Endometrial microvascular endothelial cells (primary cell): ENCODE measurements around the gene HOXA2. TPM values are rescaled to one million over a fixed set of nuclear protein-coding genes. Genes with fewer than 3 reads are reported as not detected.

Experiments used
- in situ Hi-C: cut with HindIII; loops from 2 replicates; pipeline ENCODE4 v1.10.0; 2017; ENCODE audit warnings: low sequenced_read_pairs, low pct_unique_long_range_greater_than_20kb; ENCODE audit errors: inconsistent ontology term
- total RNA-seq: library from RNA; depleted of rRNA; stranded (reverse); fragments of >200 nt; gene quantifications from one replicate; pipeline ENCODE4 v1.2.3, GENCODE V29; 2015; ENCODE audit errors: inconsistent ontology term

Gene HOXA2
- total RNA-seq, 1 donor from 2014 or later = not detected

GRCh38 chr7:27062946-27063345 lies 39.5 kb downstream of the HOXA2 start:
- in situ Hi-C loops = no loop called here

- in situ Hi-C loops = no loop called here
These were observed 49.3 kb downstream of the HOXA2 start for GRCh38 chr7:27053153-27053552.

DNA sequence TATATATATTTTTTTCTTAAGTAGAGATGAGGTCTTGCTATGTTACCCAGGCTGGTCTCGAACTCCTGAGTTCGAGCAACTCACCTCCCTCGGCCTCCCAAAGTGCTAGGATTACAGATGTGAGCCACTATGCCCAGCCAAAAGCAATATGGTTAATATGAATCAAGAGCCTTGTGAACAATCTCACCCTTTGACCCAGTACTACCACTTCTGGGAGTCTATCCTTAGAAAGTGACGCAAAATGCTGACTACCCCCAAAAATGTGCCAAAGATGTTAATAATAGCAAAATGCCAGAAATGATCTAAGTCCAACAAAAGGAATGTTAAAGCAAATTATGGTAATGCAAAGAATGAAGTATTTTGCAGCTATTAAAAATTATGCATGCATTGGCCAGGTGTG lies 51.0 kb downstream of the HOXA2 start:
- in situ Hi-C loops = no loop called here

Other genes with a start within 250 kb of the HOXA2 start
- 21.0 TPM for gene SKAP2, start 238.1 kb downstream of the HOXA2 start, total RNA-seq
- 0.65 TPM for gene HOXA1, start 6.7 kb downstream of the HOXA2 start, total RNA-seq
- 0.93 TPM for gene HOXA4, start 28.1 kb upstream of the HOXA2 start, total RNA-seq
- gene HOXA5, start 41.0 kb upstream of the HOXA2 start, total RNA-seq = 4.4 TPM
- 6.0 TPM for gene HOXA6, start 45.1 kb upstream of the HOXA2 start, total RNA-seq
- gene HOXA3, start 49.9 kb upstream of the HOXA2 start, total RNA-seq = 6.6 TPM
- 10.0 TPM for gene HOXA7, start 54.0 kb upstream of the HOXA2 start, total RNA-seq
- 47.0 TPM for gene HOXA9, start 62.9 kb upstream of the HOXA2 start, total RNA-seq
- gene HOXA10, start 71.6 kb upstream of the HOXA2 start, total RNA-seq = 9.8 TPM
- gene HOXA11, start 82.5 kb upstream of the HOXA2 start, total RNA-seq = 7.3 TPM
- gene HOXA13, start 97.4 kb upstream of the HOXA2 start, total RNA-seq = 0.09 TPM
- not detected for gene EVX1, start 140.1 kb upstream of the HOXA2 start, total RNA-seq